UCSD-AML1 (cell line): Measurements from ENCODE around the gene TUBGCP3.

Source experiments
- DNase-seq: peaks from one replicate; lab custom pipeline; 2025; ENCODE audit not compliant: unreplicated experiment; lab: John Stamatoyannopoulos, UW

TUBGCP3 gene

GRCh38 chr13:112455476-112456059 lies 132.4 kb downstream of the TUBGCP3 start:
- DNase-seq = no peak

- no peak for DNase-seq
Measured at GRCh38 chr13:112454648-112455334, 133.2 kb downstream of the TUBGCP3 start.

- DNase-seq = no peak
Measured at GRCh38 chr13:112453874-112454647, 133.9 kb downstream of the TUBGCP3 start.

GRCh38 chr13:112453207-112453829 lies 134.6 kb downstream of the TUBGCP3 start:
- DNase-seq = no peak

- DNase-seq = no peak
Measured at GRCh38 chr13:112452380-112453206, 135.4 kb downstream of the TUBGCP3 start.

GRCh38 chr13:112451512-112452379 lies 136.2 kb downstream of the TUBGCP3 start:
- DNase-seq = no peak

GRCh38 chr13:112450904-112451240 lies 137.1 kb downstream of the TUBGCP3 start:
- DNase-seq = no peak

- DNase-seq = no peak
Measured at GRCh38 chr13:112450118-112450903, 137.6 kb downstream of the TUBGCP3 start.

GRCh38 chr13:112449545-112449930 lies 138.4 kb downstream of the TUBGCP3 start:
- no peak for DNase-seq

- no peak for DNase-seq
Measured at GRCh38 chr13:112448621-112449544, 139.1 kb downstream of the TUBGCP3 start.

- DNase-seq = no peak
Measured at GRCh38 chr13:112447761-112448603, 140.0 kb downstream of the TUBGCP3 start.

- DNase-seq = no peak
Measured at GRCh38 chr13:112447306-112447705, 140.6 kb downstream of the TUBGCP3 start.

- no peak for DNase-seq
Measured at GRCh38 chr13:112446867-112447266, 141.1 kb downstream of the TUBGCP3 start.

GRCh38 chr13:112446347-112446861 lies 141.5 kb downstream of the TUBGCP3 start:
- no peak for DNase-seq

GRCh38 chr13:112445411-112446271 lies 142.3 kb downstream of the TUBGCP3 start:
- DNase-seq = no peak
